Testis (tissue), 2 donors: ENCODE data around the gene OR10G6.

Experiments
- POLR2A ChIP-seq: fragments of 450-650 bp; IDR thresholded peaks from one replicate; pipeline ENCODE4 v1.6.1; 2017; ENCODE audit warnings: antibody characterized with exemption, mild to moderate bottlenecking, moderate library complexity
- TF ChIP-seq, protein P1 (sequence below), 3 experiments: fragments of 450-650 bp in 2 of 3; fragments of 200-600 bp in 1 of 3; sonication (generic) in 1 of 3; IDR thresholded peaks; one replicate each; pipeline ENCODE4 v1.5.1; 2016 to 2019; ENCODE audit warnings: antibody characterized with exemption in 3 of 3, mild to moderate bottlenecking in 2 of 3, moderate library complexity in 1 of 3

DNA sequence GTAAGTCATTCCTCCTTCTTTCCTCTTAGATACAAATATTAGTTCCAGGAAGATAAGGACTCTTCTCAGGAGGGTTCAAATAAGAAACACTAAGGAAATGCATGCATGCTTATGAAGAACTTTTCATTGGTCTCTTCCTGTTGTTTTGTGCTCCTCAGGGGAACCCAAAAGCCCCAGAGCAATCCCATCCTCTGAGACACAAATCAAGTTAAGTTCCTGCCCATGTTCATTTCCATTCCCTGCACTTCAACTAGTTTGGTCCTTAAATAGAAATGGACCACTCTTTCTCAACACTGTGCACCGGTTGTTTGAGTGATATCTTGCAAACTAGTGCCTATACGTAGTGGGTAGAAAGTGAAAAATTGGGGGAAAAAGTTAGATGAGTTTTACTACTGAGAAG lies 17.7 kb upstream of the OR10G6 start, which contains the start of gene OR10G4:
- TF ChIP-seq, protein P1, sequence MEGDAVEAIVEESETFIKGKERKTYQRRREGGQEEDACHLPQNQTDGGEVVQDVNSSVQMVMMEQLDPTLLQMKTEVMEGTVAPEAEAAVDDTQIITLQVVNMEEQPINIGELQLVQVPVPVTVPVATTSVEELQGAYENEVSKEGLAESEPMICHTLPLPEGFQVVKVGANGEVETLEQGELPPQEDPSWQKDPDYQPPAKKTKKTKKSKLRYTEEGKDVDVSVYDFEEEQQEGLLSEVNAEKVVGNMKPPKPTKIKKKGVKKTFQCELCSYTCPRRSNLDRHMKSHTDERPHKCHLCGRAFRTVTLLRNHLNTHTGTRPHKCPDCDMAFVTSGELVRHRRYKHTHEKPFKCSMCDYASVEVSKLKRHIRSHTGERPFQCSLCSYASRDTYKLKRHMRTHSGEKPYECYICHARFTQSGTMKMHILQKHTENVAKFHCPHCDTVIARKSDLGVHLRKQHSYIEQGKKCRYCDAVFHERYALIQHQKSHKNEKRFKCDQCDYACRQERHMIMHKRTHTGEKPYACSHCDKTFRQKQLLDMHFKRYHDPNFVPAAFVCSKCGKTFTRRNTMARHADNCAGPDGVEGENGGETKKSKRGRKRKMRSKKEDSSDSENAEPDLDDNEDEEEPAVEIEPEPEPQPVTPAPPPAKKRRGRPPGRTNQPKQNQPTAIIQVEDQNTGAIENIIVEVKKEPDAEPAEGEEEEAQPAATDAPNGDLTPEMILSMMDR (IDR thresholded peaks at IDR 0.05): no peak
- TF ChIP-seq POLR2A: no peak
